H54 (cell line): ENCODE measurements around the gene SH2B3.

ENCODE experiments used
- DNase-seq: peaks from one replicate; pipeline ENCODE4 v3.0.0; 2011; ENCODE audit warnings: low spot score, mixed read lengths; ENCODE audit not compliant: insufficient read length
- FAIRE-seq: peaks from 3 replicates; lab custom pipeline; 2011; peaks lifted over from hg19 to GRCh38; lab: Jason Lieb, UNC
- POLR2A ChIP-seq: IDR thresholded peaks from 2 replicates; pipeline ENCODE4 v1.6.1; 2011; ENCODE audit warnings: low read depth, mild to moderate bottlenecking, low read length

Gene SH2B3

GRCh38 chr12:111409780-111410430, 4.2 kb downstream of the SH2B3 start:
- FAIRE-seq = no peak
- peak; percentile 89 for DNase-seq
- TF ChIP-seq POLR2A = peak; percentile 29; the same call in 1 of the 2 replicates

DNA sequence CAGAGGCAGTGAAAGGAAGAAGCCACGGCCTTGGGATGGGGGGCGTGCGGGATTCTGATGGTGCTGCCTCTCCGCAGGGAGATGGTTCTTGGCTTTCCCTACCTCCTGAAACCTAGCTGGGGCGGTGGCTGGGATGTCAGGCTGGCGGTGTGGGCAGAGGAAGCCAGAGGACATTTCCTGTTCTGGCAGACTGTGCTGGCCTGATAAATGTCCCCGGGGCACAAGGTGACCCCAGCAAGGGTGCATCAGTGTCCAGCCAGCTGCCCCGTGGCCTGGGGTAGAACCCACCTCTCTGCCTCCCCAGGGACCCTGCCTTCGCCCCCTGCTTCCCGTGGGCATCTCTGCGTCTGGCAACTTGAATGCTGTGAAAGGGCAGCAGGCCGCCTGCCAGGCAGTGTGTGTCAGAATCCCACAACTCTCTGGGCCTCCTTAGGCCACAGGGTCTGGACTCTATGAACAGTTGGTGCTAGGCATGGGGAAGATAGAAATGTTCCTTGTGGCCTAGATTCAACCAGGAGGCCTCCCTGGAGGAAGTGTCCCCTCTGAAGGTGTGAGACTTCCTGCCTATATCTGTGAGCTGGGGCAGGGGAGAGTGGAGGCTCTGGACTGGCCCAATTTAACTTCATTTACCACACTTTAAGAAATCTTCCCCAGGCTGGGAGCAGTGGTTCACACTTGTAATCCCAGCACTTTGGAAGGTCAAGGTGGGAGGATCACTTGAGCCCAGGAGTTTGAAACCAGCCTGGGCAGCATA, 4.9 kb downstream of the SH2B3 start:
- FAIRE-seq (no peak), DNase-seq (no peak)
- no peak for TF ChIP-seq POLR2A

GRCh38 chr12:111411185-111411764, 5.6 kb downstream of the SH2B3 start:
- no peak for TF ChIP-seq POLR2A
- DNase-seq (no peak), FAIRE-seq (no peak)

- DNase-seq = peak; percentile 59
- TF ChIP-seq POLR2A = no peak
- no peak for FAIRE-seq
These were observed 6.5 kb downstream of the SH2B3 start for GRCh38 chr12:111412007-111412829.

DNA sequence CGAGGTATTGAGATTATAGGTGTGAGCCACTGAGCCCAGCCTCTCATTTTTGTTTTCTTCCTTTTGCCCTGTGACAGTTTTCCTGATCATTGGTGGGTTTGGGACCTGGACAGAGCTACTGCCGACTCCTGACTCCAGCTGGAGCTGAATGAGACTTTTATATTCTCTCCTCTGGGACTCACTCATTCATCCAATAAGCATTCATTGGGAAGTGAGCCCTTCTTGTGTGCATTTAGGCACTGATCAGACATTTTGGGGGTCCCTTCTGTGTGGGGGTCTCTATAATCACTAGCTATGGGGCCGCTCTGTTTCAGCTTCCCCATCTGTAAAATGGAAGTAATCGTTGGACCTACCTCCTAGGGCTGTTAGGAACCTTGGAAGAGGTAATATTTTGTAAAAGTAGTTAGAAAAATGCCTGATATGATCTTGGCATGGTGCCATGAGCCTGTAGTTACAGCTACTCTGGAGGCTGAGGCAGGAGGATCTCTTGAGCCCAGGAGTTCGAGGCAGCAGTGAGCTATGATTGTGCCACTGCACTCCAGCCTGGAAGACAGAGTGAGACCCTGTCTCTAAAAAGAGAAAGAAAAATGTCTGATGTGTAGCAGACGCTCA, 7.2 kb downstream of the SH2B3 start:
- FAIRE-seq (no peak), DNase-seq (no peak)
- TF ChIP-seq POLR2A = no peak

GRCh38 chr12:111413442-111414086, 7.8 kb downstream of the SH2B3 start:
- FAIRE-seq (peak; percentile 76), DNase-seq (peak; percentile 84)
- TF ChIP-seq POLR2A = no peak

DNA sequence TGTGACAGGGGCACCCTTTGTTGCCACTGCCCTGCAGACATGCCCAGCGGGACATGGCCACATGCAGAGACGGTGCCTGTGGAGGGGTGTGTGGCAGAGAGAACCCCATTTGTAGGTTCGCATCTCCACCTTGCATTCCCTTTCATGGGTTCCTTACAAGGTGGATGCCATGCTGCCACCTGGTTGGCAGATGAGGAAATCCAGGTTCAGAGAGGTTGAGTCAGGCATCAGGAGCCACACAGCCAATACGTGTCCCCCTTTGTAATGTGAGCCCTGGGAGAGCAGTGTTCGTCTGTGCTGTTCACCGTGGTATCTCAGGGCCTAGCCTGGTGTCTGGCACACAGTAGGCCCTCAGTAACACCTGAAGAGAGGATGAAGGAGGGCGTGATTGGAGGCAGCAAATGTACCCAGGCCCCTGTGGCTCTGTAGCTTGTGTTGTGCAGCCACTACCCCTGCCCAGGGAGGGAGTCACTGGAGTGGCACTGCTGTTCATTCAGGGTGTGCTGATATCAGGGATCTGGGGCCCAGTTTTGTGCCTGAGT, 9.1 kb downstream of the SH2B3 start:
- DNase-seq = no peak
- TF ChIP-seq POLR2A = no peak
- FAIRE-seq = no peak

- TF ChIP-seq POLR2A = no peak
- DNase-seq = no peak
- no peak for FAIRE-seq
These were observed 11.6 kb downstream of the SH2B3 start for GRCh38 chr12:111417290-111417689.

GRCh38 chr12:111417784-111418593, 12.3 kb downstream of the SH2B3 start:
- TF ChIP-seq POLR2A = no peak
- DNase-seq (no peak), FAIRE-seq (no peak)

GRCh38 chr12:111418594-111418880, 12.8 kb downstream of the SH2B3 start:
- no peak for TF ChIP-seq POLR2A
- no peak for FAIRE-seq
- no peak for DNase-seq

DNA sequence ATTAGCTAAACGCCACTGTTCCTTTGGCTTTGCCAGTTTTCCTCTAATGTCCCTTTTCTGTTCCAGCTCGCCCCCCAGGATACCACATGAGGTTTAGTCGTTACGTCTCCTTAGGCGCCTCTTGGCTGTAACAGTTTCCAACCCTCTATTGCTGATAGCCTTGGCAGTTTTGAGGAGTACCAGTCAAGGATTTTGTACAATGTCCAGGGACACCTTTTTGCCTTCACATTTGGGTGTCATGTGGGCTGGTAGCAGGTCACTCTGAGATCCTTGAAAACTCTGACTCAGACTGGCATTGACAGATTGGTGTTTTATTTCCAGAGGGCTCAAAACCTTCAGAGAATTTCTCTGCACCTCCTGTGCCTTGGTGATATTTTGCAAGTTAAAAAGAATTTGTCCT, 14.1 kb downstream of the SH2B3 start:
- FAIRE-seq (no peak), DNase-seq (no peak)
- TF ChIP-seq POLR2A = no peak

GRCh38 chr12:111420494-111420893, 14.8 kb downstream of the SH2B3 start:
- FAIRE-seq = no peak
- no peak for TF ChIP-seq POLR2A

More at GRCh38 chr12:111420494-111420893, 14.8 kb downstream of the SH2B3 start:
- no peak for DNase-seq
